Activated CD8-positive, alpha-beta memory T cell treated with anti-CD3 and anti-CD28 coated beads, Interleukin-2, amount 50 U/mL, for 4 hours (primary cell): ENCODE measurements around the gene NT5DC3.
"Not testable (repeated sequence)": the region's sequence is repeated elsewhere in the genome, so short reads cannot be mapped to it uniquely, and the experiment has no call there.

ENCODE experiments used
- DNase-seq: peaks from one replicate; pipeline ENCODE4 v3.0.0-alpha.2; 2020

Gene NT5DC3

DNA sequence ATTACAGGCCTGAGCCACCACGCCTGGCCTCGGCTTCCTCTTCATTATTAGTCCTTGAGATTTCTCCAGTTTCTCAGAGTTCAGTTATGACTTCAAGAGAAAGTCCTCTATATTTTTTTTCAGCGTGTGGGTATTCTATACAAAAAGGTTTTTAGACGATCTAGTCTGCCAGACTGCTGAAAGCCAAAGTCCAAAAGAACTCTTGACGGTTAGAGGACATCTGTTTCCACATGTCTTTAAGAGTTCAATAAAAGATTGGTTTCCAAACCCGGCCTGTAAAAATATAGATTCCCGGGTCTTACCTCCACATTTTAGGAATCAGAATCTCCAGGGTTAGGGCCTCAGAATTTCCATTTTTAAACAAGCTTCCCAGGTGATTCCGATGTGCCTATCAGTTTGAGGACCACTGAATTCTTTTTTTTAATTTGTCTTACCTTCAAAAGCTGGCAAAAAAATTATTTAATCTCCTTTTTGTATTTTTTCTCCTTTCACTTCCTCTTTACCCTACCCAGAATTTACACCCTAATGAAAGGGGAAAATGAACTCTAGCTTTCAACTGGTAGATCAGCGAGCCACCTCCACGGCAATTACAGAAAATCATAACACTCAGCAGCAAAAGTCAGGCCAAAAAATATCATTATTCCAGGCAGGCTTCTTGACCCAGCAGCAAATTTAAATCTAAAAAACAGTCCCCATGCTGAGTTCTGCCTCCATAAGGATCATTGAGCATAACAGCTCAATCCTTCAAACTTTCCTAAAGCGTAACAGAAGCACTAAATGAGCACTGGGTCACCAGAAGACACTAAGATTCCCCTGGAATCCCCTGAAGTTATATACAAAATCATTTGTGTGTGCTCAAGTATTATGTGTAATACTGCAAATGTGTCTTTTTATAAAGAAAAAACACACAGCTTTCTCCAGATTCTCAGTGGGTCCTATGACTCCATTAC is 8.7 kb downstream of the NT5DC3 start:
- no peak for DNase-seq

DNA sequence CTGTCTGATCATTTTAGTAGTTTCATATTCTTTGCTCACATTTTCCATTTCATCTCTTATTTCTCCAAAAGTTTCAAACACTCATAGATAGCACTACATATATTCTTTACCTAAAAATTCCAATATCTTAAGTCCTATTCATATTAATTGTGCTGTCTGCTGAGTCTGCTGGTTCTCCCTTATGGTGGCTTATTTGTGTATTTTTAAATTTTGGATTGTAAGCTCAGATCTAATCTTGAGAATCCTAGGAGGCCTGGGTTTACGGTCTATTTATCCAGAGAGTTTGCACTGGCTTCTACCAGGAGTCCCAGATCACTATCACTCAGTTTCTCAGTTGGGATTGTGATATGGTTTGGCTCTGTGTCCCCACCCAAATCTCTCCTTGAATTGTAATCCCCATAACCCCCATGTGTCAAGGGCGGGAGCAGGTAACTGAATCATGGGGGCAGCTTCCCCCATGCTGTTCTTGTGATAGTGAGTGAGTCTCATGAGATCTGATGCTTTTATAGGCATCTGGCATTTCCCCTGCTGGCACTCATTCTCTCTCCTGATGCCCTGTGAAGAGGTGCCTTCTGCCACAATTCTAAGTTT is 10.2 kb downstream of the NT5DC3 start:
- no peak for DNase-seq

DNA sequence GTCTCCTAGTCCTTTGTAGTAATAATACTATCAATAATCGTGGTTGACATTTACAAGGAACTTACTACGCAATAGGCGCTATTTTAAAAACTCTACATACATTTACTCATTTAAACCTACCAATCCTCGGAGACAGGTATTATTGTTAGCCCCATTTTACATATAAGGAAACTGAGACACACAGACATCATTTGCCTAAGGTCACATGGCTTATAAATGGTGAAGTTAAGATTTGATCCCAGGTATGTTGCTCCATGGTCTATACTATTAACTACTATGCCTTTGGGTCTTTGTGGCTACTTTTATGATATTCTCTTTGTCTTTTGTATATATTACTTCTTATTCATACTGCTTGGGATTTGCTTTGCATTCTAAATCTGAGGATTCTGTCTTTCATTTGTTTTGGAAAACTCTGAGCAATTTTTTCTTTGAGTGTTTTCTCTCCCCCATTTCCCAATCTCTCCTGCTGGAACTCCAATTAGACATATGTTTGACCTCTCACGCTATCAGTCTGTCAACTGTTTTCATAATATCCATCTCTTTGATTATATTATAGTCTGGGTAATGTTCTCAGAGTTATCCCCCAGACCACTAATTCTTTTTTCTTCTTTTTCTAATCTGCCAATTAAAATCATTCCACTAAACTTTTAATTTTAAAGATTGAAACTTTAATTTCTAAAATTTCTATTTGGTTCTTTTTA is 10.9 kb downstream of the NT5DC3 start:
- DNase-seq: no peak

DNA sequence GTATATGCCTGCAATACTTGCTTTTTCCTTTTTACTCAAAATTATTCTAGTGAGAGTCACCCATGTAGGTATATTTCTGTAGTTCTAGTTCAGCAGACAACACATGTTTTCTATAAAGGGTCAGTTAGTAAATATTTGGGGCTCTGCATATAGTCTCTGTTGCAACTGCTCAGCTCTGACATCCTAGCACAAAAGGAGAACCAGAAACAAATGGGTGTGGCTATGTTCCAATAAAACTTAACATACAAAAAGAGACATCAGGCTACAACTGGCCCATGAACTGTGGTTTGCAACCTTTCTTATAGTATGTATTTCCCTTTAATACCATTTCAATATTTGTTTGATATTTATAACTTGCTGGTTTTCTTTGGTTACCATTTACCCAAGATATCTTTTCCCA is 11.9 kb downstream of the NT5DC3 start:
- no peak for DNase-seq

DNA sequence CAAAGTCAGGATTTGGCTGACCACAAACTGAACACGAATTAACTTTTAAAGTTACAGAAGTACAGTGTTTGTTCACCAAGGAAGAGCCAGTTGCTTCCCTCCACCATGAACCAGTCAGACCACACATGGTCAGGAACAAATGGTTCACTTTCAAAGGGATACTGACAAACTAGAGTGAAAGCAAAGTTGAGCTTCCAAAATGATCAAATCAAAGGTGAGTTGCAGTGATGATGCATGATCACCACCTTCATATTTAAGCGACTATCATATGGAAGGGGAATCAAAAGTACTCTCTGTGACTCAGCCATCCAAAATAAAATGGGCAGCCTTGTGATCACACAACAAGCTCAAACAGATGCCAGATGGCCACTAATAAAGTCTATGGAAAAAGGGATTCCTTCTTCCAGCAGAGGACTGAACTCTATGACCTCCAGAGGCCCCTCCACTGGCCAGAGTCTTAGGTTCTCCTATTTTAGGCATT is 13.1 kb downstream of the NT5DC3 start:
- no peak for DNase-seq

DNA sequence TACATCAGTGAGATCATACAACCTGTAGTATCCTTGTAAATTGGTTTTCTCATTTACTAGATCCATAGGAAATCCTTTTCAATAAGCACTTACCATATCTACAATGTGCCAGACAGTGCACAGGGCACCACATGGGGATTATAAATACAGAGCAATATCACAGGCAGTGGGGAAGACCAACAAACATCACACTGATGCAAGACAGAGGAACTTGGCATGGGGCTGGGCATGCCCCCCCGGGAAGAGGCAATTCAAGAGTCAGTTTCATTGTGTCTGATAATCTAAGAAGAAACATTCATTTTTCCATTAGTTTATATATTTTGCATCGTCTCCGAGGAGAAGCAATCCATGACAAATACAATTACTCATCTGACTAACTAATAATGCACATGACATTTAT is 16.2 kb downstream of the NT5DC3 start:
- no peak for DNase-seq

DNA sequence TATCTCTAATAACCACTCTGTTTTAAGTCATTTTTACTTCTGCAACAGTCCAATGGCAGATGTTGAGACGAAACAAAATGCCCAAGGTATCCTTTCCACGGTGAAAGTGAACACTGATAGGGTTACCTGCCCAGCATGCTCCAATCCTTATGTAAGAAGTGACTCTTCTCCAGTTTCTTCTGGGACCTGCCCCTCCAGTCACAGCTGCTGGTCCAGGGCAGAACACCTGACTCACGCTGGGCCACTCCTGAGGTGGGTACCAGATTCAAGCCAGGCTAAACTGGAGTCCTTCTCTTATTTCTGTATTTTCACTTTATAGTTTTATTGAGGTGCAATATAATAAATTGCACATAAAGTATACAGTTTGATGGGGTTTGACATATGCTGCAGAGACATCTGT is 16.7 kb downstream of the NT5DC3 start:
- no peak for DNase-seq

DNA sequence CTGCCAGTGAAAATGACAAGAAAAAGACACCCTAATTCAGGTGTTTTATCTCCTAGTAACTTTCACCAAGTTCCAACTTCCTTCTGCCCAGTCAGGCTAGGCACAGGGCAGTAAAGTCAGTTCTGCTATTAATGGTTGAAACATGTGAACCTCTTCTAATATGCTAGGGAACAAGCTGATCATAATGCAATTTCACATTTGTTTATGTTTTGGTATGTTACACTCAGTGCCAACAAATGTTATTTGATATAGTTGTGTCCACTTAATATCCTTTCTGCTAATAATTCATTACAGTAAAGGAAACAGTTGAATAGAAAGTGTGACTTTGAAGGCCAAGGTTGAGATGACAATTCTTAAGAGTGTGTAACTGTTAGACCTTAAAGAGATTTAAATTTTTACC is 17.2 kb downstream of the NT5DC3 start:
- no peak for DNase-seq

DNA sequence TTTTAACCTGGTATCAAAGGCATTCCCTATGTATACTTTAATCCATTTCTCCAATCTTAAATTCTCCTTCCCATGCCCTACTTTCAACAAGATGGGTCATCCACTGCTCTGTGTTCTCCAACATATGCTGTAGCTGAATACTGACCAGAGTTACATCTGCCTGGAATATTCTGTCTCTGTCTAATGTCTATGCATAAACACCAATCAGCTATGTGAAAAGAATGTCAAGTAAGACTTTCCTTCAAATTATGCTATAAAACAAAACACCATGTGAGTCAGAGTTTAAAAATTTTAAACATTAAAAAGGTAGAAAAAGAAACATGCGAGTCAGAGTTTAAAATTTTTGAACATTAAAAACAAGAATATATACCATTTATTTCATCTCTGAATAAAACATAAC is 19.3 kb downstream of the NT5DC3 start:
- no peak for DNase-seq

DNA sequence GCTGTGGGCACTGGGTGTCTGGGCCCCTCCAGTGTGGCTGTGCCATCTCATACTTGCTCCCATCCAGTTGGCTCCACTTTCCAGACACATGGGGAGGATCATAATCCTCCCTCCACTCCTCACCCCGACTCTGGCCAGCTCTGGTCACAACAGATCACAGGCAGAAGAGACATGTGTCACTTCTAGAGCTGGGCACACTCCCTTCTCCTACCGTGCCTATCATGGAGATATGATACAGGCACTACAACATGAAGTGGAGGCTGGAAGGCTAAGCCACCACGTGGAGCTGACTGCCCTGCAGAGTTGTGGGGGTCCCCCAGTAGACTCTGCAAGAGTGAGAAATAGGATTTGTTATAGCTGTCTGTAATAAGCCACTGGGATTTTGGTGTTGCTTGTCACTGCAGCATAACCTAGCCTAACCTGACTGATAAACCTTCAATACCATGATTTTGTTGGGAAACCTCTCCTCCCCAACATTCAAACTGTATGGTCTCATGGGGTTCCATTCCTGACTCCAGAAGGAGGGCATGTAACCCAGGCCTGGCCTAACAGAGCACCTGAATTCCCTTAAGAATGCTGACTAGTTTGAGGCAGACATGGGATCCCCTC is 20.0 kb downstream of the NT5DC3 start:
- no peak for DNase-seq

DNA sequence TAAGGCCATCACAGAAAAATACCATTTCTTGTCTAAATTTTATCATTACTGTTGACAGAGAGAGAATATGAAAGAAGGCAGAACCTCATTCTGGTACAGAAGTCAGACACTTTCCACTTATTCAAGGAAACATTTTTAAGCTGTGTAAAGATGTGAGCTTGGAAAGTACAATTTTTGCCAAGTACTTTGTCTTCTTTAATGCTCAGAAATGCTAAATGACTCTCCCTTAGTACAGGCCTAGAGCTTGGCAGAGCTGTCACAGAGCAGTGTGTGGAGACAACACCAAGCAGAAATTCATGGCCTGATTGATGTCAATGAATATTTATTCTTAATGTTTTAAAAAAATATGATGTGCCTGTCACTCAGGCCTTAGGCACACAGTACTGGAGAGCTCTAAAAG is 20.7 kb downstream of the NT5DC3 start:
- no peak for DNase-seq

DNA sequence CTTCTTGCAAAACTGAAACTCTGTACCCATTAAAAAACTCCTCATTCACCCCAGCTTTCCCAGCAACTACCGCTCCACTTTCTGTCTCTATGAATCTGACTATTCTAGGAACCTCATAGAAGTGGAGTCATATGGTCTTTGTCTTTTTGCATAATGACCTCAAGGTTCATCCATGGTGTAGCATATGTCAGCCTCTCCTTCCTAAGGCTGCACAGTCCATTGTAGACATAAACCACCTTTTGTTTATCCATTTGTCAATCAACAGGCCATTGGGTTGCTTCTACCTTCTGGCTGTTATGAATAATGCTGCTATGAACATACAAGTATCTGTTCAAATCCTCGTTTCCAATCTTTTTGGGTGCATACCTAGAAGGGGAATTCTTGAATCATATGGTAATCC is 21.1 kb downstream of the NT5DC3 start:
- no peak for DNase-seq

DNA sequence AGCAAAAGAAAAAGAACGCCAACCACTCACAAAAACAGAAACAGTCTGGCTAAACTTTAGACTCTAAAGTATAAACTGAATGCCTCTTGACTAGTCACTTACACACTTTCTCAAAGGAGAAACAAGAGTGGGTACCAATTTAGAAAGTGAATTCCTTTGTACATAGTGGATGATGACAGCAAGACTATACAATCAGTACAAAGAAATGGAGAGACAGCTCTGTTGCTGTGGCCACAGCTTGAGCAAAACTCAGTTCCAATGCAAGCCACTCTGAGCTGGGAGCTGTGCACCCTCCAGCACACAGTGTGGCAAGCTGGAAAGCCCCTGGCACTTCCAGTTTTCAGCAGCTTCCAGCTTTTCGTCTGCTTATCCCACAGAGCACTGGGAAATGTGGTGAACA is 21.7 kb downstream of the NT5DC3 start:
- no peak for DNase-seq

DNA sequence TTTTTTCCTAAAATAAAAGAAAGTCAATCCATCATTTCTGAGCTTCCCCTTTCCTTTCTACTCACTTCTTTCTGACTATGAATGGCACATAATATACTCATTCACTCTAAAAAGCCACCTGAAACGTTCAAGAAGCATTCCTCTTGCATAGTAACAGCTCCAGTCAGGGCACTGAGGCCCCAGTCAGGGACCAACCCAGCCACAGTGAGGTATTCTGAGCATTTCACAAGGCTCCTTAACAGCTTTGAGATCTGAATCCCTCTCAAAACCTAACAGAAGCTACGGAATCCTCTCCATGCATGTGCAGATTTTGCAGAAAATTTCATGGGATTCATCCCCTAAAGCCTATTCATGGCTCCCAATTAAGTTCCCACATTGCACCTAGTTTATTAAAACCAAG is 23.2 kb downstream of the NT5DC3 start:
- DNase-seq: no peak

DNA sequence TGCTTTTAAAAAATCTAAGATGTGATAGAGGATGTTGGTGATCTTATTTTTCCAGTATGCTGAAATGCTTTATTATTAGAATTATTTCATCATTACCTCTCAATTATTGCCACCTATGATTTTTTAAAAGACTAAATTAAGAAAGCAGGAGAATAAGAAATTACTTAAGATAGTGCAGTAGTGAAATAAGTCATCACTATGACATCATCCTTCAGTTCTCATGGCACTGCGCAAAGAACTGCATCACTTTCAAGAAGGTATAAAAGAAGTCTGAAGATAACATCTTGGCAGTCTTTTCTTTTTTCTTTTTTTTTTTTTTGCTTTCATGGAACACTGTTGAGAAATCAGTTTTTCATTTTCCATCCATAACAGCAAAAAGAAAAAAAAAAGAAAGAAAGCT is 24.4 kb downstream of the NT5DC3 start:
- no peak for DNase-seq

DNA sequence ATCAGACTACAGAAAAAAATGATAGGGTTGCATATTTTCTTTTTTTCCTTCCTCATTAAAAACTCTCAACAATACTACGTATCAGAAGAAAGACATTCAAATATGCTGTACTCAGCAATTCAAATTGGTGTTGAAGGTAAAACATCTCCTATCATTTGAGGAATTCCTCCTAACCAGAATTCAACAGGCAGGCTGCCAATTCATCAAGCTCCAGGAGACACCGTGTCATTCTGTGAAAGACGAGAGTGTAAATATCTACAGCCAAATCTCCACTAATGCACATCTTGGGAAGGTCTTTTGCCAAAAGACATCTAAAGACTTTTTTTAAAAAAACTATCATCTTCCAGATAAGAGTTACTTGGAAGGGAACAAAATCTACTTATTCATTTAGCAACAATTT is 26.6 kb downstream of the NT5DC3 start:
- DNase-seq: no peak

DNA sequence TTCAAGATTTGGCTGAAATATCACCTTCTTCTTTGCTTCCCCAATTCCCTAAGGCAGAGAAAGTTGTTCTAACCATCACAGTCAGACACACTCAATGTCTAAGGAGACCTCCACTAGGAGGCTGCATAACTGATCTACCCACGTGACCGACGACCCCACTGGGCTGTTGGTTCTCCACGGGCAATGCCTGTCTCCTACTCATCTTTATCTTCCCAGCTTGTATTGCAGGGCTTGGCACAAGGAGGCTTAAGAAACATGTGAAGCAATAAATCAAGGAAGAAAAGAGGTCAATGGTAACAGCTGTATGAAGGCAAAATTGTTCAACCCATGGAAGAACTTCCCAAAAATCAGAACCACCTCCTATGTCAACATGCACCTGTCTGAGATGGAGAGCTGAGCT is 27.1 kb downstream of the NT5DC3 start:
- DNase-seq: no peak

DNA sequence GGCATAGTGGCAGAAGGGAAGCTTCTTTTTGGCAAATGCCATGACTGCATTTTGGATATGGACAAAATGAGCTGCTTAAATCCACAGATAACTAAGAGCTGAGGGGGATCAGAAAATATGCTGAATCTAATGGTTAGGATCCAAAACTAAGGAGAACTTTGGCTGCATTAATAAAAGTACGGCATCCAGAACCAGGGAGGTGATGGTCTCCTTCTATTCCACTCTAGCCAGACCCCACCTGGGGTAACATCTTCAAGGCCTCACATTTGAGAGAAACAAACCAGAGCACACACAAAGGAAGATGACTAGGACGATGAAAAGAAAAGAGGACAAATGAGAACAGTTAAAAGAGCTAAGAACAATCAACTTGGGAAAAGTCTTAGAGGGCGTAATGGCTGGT is 27.6 kb downstream of the NT5DC3 start:
- no peak for DNase-seq

DNA sequence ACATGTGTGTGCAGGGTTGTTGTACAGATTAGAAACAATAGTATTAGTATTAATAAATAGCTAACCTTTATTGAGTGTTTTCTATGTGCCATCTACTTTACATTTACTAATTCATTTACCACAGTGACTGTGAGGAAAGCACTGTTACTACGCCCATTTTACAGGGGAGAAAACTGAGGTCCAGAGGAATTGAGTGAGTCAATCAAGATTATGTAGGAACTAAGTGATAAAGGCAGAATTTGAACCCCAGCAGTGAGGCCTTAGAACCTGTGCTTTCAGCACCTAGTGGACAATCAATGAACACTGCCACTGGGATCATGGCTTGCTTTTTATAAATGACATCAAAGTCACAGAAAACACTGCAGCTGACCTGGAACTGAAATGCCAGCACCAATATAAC is 28.2 kb downstream of the NT5DC3 start:
- no peak for DNase-seq

DNA sequence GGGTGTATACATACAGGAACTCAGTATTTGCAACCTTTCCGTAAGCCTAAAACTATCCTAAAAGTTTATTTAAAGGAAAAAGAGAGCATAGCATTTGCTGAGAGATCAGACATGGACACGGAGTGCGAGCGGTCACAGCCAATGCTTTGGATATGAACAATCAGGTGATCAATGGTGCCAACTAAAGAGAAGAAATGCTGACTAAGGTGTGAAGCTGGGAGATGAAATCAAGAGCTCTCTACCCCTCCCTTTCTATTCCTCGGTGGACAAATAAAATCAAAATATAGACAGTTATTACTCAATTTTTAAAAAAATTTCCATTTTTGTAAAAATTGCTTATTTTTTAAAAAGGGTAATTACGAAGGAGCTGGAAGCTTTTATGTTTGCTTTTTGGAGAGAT is 29.2 kb downstream of the NT5DC3 start:
- DNase-seq: no peak

DNA sequence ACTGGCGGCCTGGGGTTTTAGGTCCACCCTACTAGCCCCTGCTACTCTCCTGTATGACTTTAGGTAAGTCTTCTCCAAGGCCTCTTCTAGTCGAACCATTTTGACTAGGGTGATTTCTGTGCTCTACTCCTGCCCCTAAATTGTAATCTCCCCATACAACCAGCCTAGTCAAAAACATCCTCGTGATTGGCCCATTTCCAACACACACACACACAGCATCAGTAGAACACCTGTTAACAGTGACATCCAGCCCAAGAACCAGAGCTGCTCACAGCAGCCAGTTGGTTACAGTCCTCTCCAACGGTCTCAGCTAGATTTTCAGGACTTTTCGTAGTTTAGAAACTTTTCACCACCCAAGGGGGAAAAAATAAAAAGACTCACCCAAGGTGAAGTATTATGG is 30.9 kb downstream of the NT5DC3 start:
- no peak for DNase-seq

DNA sequence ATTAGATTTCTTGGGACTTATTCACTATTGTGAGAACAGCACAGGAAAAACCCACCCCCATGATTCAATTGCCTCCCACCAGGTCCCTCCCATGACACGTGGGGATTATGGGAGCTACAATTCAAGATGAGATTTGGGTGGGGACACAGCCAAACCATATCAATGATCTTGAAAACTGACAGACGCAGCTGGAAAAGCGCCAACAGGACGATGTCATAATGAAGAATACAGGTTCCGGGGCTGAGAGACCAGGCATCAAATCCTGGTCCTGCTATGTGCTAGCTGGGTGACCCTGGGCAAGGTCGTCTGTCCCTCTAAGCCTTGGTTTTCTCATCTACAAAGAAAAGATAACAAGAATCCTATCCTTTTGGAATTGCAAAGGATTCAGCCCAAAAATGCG is 31.4 kb downstream of the NT5DC3 start:
- not testable (repeated sequence) for DNase-seq

DNA sequence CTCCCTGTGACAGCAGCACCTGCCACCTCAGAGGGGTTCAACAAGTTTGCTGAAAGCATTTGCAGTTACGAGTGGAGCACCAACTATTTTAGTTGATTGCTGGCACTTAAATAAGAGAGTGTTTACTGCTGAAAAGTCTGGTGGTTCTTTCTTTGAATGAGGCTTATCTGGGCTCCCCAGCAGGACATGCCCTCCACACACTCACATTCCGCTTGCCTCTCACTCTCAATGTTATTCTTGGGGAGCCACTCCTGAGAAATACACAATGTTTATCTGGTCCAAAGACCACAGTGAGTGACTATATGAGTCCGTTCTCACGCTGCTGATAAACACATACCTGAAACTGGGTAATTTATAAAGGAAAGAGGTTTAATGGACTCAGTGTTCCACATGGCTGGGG is 31.9 kb downstream of the NT5DC3 start:
- no peak for DNase-seq
